ENCODE results near the gene GDF9. TPM values are rescaled to one million over a fixed set of nuclear protein-coding genes. Genes with fewer than 3 reads are reported as not detected.
"Not testable (repeated sequence)": the region's sequence is repeated elsewhere in the genome, so short reads cannot be mapped to it uniquely, and the experiment has no call there.

Gene GDF9
- total RNA-seq, 1 experiment from 2014 or later: 2.4 TPM

DNA sequence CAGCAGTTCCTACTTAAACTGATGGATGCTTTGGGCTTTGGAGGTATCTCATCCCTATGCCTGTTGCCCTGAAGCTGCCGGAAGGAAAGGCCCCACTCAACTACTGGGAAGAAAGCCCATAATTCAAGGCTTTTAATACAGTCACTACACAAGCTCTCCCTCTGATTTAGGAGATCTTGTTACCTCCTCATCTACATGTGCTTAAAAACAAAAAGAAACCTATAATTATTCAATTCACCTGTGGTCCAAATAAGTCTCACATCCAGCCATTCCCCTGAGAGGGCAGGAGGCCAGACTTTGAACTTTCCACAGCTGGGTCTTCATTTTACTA, 6.5 kb upstream of the GDF9 start:
- DNase-seq (ENCODE audit: low spot score): no peak

DNA sequence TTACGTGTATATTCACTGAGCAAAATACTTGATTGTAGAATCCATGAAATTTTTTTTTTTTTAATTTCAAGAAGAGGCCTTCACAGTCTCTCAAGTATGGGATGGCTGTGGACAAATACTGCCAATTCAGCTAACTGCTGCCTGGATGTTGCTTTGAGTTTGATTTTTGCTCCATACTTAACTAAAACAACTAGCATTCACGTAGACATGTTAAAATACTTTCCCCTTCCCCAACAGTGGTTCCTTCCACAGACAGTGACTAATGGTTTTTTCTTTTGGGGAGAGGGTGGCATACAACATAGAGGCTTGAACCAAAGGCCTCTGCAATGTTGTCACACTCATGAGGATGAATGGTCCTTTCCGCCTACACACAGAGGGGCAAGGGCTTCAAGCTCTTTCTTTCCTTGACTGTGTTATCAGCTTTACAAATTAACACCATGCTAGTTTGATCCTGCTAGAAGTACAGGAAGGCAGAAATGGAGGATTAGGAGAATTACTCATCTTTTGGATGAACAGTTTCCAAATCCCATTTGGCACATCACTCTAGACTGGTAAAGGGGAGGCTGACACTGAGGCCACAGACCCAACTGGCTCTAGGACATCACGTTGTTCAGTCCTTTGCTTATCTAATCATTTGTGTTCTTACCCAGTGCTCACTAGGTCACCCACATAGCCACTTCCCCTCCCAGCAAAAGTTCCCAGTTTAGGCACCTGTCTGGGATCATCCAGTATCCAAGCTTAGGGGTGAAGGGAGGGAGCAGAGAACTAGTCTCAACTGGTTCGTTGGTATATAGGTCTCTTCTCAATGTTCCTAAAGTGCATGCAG, 5.4 kb upstream of the GDF9 start:
- no peak for DNase-seq (ENCODE audit: low spot score)

GRCh38 chr5:132870801-132871200, 4.5 kb upstream of the GDF9 start:
- DNase-seq (ENCODE audit: low spot score): no peak

- DNase-seq (ENCODE audit: low spot score): no peak
Measured at GRCh38 chr5:132868754-132869153, 2.5 kb upstream of the GDF9 start.

DNA sequence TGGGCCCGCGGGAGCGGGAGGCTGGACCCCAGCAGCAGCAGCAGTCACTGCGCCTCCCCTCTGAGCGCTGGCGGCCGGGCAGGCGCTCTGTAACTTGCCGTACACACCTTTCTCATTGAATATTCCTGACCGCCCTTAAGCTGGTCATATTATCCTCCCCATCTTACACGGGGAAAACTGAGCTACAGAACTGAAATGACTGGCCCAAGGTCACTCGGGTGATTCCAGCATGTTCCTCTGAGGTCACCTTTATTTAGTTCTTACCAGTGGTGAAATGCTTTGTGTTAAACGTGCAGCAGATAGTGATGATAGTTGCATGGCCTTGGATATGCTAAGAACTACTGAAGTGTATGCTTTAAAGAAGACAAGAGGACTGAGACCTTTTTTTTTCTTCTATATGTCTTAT, 780 bp upstream of the GDF9 start:
- DNase-seq (ENCODE audit: low spot score): no peak

GRCh38 chr5:132865668-132866341, 464 bp downstream of the GDF9 start:
- no peak for DNase-seq (ENCODE audit: low spot score)

DNA sequence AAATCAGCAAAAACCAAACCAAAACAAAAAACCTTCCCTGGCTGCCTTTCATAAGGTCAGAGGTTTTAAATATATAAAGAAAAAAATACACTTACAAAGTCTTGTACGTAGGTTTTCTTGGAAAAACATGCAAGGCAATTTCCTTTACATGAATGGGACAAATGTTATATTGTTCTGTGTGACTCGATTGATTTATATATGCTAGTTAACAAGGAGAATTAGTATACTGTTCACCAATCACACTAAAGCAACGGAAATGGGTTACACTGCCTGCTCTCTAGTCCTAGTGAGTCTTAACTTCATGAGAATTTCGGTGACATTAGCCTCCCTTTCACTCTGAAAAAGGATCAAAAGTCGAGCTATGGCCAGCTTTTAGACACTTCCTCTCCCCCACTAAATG, 5.5 kb downstream of the GDF9 start:
- no peak for DNase-seq (ENCODE audit: low spot score)

GRCh38 chr5:132859889-132860437, 6.3 kb downstream of the GDF9 start:
- DNase-seq (ENCODE audit: low spot score): no peak

- no peak for DNase-seq (ENCODE audit: low spot score)
Measured at GRCh38 chr5:132856011-132856410, 10.3 kb downstream of the GDF9 start.

- not testable (repeated sequence) for DNase-seq (ENCODE audit: low spot score)
Measured at GRCh38 chr5:132854992-132855391, 11.3 kb downstream of the GDF9 start.

DNA sequence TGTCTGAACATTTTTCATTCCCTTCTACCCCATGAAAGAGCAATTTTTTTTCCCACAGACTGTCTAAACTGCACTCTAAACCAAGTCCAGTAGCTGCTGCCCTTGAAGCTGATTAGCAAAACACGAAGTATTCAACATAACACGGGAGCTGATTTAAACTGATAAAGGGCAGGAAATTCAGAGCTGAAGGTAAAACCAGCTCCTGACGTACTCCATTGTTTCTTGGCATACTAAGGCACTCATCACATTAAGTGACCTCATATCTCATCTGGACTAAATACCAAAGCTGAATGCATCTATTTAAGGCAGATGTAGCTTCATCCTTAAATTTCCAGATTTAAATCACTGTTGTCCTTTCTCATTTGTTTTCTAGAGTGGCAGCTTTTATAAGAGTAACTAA, 12.0 kb downstream of the GDF9 start:
- DNase-seq (ENCODE audit: low spot score): no peak

DNA sequence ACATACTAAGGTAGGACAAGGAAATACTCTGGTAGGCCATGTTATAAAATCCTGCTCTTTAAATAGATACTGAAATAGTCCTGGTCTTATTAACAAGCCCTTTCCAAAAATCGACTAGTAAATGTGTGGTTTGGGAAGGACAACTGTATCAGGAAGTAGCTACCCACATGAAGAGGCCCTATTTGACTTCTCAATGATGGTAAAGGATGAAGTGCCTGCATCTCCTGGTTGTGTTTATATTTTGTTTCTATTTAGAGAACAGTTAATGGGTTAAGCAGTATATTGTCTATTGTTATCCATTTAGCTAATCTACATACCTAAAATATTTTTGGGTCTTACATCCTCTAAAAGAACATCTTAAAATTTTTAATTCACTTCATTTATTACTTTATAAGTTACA, 12.5 kb downstream of the GDF9 start:
- DNase-seq (ENCODE audit: low spot score): no peak

DNA sequence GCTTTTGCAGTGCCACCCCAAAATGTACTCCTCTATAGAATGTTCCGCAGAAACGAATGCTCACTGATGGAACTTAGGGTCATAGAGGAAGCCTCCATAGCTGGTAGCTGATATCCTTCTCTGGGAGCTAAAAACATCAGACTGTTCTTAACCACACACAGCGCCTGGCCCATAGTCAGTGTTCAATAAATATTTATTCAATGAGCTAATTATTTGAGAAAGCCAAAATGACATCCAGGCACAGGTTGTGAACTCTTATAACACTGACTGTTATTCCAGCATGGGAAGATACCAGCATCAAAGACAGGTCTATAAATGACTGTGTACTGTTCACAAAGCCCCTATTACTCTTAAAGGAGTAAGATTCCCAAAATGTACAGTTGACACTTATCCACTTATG, 12.9 kb downstream of the GDF9 start:
- DNase-seq (ENCODE audit: low spot score): no peak

GRCh38 chr5:132850066-132850465, 16.2 kb downstream of the GDF9 start:
- DNase-seq (ENCODE audit: low spot score): no peak

DNA sequence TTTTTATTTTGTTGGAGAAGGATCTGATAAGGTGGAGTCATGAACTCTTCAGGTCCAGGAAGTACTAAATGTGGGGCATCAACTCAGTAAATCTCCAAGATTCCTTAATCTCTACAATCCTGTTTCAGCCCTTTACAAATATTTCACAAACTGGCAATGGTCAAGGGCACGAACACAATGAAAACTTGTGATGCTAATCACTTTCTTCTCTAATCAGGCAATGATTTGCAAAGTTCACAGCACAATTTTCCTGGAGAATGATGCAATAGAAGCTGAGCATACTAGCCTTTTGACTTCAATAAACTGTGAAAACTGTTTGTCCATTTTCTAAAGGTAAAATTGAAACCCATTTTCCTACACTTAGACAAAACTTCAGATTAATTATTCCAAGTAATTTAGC, 16.9 kb downstream of the GDF9 start:
- DNase-seq (ENCODE audit: low spot score): no peak

DNA sequence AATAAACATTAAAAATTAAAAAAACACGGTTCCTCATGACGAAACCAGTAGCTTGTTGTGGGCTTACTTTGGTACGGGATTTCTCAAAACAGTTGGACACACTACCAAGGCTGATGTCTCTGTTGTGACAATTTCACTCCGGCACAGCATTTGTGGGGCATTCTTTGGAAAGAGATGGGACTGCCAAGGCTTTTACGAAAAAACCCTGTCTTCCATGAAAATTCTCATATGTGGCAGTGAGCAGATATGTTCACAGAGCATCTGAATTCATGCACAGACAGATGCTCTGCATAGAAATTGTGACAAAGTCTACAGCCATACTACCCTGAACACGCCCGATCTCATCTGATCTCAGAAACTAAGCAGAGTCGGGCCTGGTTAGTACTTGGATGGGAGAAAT, 18.0 kb downstream of the GDF9 start:
- DNase-seq (ENCODE audit: low spot score): no peak

- DNase-seq (ENCODE audit: low spot score): peak; percentile 24
Measured at GRCh38 chr5:132841305-132841704, 25.0 kb downstream of the GDF9 start.

GRCh38 chr5:132840896-132841295, 25.4 kb downstream of the GDF9 start:
- no peak for DNase-seq (ENCODE audit: low spot score)

- DNase-seq (ENCODE audit: low spot score): no peak
Measured at GRCh38 chr5:132840313-132840712, 26.0 kb downstream of the GDF9 start.

DNA sequence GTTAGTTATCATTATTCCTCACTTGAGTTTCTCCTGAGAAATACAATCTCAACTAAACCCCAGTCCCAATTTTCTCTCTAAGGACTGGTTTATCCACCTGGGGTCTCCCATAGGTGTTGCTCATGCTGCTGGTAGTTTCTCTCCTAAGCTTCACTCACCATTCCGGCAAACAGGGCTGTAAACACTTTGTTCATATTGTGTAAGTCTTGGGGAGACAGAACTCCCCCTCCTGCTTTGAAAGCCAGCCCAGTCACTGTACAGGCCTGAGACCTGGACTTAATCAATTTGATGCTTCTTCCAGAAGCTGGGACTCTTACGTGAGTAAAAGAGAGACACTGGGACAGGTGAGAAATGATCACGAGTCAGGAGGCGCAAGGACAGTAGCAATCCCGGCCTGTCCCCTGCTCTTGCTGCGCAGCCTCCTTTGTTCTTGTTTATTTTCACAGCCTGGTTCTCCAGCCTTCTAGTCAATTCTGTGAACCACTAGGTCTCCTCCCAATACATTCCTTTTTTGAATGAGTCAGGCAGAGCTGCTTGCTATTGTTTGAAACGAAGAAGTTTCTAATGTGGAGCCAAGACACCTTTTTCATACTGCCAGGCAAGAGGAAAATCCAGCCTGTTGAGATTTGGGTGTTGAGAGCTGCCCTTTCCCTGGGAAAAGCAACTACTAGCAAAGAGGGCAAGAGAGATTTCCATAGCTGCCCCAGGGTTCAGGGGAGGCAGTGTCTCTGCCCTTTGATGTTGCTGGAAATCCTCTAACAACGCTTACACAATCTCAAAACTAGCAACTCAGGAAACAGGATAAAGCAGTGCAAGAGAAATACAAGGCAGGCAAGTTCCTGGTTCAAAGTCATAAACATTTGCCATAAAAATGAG, 26.6 kb downstream of the GDF9 start:
- no peak for DNase-seq (ENCODE audit: low spot score)

- DNase-seq (ENCODE audit: low spot score): no peak
Measured at GRCh38 chr5:132838516-132839282, 27.6 kb downstream of the GDF9 start.

DNA sequence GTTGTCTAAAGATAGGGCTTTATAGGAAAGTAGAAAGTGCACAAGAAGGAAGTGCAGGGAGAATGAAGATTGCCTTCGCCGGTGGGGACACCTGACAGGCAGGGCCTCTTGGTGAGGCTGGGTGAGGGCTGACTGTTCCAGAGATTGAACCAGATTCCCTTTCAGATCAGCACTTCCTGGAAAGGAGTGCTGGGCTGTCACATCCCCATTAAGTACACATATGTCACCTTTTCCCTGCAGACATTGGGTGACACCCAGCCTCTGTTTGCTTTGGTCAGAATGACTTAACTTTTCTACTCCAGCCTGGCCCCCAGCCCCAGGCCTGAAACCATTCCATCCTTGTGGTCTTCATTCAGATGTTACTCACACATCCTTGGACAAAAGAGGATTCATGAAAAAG, 28.4 kb downstream of the GDF9 start:
- no peak for DNase-seq (ENCODE audit: low spot score)
